ENCODE results near the gene SPDYE1. TPM values are rescaled to one million over a fixed set of nuclear protein-coding genes. Genes with fewer than 3 reads are reported as not detected.
"Not testable (repeated sequence)": the region's sequence is repeated elsewhere in the genome, so short reads cannot be mapped to it uniquely, and the experiment has no call there.

Gene SPDYE1, protein sequence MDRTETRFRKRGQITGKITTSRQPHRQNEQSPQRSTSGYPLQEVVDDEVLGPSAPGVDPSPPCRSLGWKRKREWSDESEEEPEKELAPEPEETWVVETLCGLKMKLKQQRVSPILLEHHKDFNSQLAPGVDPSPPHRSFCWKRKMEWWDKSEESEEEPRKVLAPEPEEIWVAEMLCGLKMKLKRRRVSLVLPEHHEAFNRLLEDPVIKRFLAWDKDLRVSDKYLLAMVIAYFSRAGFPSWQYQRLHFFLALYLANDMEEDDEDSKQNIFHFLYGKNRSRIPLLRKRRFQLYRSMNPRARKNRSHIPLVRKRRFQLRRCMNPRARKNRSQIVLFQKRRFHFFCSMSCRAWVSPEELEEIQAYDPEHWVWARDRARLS
- not detected for total RNA-seq (2021; ENCODE audit: unreplicated experiment)
- polyA plus RNA-seq (2012; ENCODE audit: insufficient read length), result 0.19 TPM
- percentile 8 among the genes with signal in this experiment for Bru-seq, nascent RNA
- percentile 7 among the genes with signal in this experiment for BruChase-seq, experiment 1, labeled RNA remaining after a 2-hour chase
- not detected for BruChase-seq, experiment 2, labeled RNA remaining after a 6-hour chase
- long read RNA-seq, partial matches to known transcripts, result 0 of 17 reads
- long read RNA-seq, other reads (novel, unspliced or antisense), result 17 of 17 reads

DNA sequence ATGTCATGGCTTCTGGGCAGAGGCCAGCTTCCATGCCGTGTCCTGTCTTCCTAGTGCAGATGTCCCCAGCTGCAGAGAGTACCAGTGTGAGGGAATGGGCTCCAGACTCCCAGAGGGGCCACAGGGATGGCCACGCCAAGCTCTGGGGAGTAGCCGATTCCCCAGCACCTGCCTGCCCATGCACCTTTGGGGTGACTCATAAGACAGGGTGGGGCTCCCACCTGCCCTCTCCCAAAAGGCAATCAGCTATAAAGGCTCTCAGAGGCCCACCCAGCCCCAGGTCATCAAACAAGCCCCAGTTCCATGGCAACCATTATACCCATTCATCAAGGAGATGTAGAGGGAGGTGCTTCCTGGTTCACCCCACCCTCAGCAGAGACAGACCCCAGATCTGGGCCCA, at the start of gene SPDYE1:
Gene SPDYE1, plus strand, starts transcription at position 366 of the 400 bp plus-strand sequence. CDS start 2,053 bp downstream, outside the sequence.
- ATAC-seq; BruUV-seq (replicated peaks); H3K9me3 ChIP-seq (ENCODE audit: control insufficient read depth, insufficient read depth, low read depth, low read length); H3K4me3 ChIP-seq (ENCODE audit: low read depth in 2 of 2, low read length in 2 of 2); DNase-seq (ENCODE audit: low read depth, low spot score); intact Hi-C loops (cut with micrococcal nuclease; ENCODE audit: unreplicated experiment); H3K27me3 ChIP-seq (ENCODE audit: control insufficient read depth, insufficient read depth, low read length); POLR2A ChIA-PET; CTCF ChIA-PET; H3K27ac ChIP-seq (ENCODE audit: low read length); H3K4me1 ChIP-seq (ENCODE audit: control insufficient read depth, insufficient read depth, low read length); H3K36me3 ChIP-seq (ENCODE audit: control insufficient read depth, insufficient read depth, low read length); in situ Hi-C loops (cut with HindIII; ENCODE audit: low pct_unique_long_range_greater_than_20kb, low sequenced_read_pairs): not testable (repeated sequence)

DNA sequence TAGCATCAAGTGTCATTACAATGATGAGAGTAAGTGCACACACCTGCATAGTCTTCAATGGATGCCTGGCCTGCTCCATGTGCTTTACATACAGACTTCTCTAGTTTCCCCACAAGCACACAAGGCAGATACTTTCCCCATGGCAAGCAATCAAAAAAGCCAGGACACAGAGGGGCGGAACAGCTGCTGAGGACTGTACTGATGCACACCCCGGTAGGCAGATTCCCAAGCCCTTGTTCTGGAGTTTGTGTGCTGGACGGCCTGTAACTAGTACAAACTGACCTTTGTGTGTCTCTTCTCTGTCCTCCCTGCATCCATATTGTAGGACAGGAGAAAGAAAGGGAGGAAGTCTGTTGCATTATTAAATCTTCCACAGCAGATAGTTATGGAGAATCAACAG, 45.7 kb upstream of the SPDYE1 start:
- no peaks in the 10 kb centered on the region for H3K9me3 ChIP-seq (ENCODE audit: control insufficient read depth, insufficient read depth, low read depth, low read length)
- H3K36me3 ChIP-seq (ENCODE audit: control insufficient read depth, insufficient read depth, low read length), result no peaks in the 10 kb centered on the region
- no peaks in the 10 kb centered on the region for H3K4me1 ChIP-seq (ENCODE audit: control insufficient read depth, insufficient read depth, low read length)
- H3K27me3 ChIP-seq (ENCODE audit: control insufficient read depth, insufficient read depth, low read length), result no peaks in the 10 kb centered on the region
- DNase-seq (ENCODE audit: low read depth, low spot score), result no peak
- CTCF ChIA-PET, result no interaction called here
- POLR2A ChIA-PET, result no interaction called here
- no peak overlapping the region for H3K27ac ChIP-seq (ENCODE audit: low read length)
- TF ChIP-seq, protein P1, sequence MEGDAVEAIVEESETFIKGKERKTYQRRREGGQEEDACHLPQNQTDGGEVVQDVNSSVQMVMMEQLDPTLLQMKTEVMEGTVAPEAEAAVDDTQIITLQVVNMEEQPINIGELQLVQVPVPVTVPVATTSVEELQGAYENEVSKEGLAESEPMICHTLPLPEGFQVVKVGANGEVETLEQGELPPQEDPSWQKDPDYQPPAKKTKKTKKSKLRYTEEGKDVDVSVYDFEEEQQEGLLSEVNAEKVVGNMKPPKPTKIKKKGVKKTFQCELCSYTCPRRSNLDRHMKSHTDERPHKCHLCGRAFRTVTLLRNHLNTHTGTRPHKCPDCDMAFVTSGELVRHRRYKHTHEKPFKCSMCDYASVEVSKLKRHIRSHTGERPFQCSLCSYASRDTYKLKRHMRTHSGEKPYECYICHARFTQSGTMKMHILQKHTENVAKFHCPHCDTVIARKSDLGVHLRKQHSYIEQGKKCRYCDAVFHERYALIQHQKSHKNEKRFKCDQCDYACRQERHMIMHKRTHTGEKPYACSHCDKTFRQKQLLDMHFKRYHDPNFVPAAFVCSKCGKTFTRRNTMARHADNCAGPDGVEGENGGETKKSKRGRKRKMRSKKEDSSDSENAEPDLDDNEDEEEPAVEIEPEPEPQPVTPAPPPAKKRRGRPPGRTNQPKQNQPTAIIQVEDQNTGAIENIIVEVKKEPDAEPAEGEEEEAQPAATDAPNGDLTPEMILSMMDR (IDR thresholded peaks at IDR 0.05), result no peak
- no peak for TF ChIP-seq TCF7L2 (IDR thresholded peaks at IDR 0.05; ENCODE audit: low read depth, low read length)
- TF ChIP-seq, protein P2, sequence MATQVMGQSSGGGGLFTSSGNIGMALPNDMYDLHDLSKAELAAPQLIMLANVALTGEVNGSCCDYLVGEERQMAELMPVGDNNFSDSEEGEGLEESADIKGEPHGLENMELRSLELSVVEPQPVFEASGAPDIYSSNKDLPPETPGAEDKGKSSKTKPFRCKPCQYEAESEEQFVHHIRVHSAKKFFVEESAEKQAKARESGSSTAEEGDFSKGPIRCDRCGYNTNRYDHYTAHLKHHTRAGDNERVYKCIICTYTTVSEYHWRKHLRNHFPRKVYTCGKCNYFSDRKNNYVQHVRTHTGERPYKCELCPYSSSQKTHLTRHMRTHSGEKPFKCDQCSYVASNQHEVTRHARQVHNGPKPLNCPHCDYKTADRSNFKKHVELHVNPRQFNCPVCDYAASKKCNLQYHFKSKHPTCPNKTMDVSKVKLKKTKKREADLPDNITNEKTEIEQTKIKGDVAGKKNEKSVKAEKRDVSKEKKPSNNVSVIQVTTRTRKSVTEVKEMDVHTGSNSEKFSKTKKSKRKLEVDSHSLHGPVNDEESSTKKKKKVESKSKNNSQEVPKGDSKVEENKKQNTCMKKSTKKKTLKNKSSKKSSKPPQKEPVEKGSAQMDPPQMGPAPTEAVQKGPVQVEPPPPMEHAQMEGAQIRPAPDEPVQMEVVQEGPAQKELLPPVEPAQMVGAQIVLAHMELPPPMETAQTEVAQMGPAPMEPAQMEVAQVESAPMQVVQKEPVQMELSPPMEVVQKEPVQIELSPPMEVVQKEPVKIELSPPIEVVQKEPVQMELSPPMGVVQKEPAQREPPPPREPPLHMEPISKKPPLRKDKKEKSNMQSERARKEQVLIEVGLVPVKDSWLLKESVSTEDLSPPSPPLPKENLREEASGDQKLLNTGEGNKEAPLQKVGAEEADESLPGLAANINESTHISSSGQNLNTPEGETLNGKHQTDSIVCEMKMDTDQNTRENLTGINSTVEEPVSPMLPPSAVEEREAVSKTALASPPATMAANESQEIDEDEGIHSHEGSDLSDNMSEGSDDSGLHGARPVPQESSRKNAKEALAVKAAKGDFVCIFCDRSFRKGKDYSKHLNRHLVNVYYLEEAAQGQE (IDR thresholded peaks at IDR 0.05; ENCODE audit: insufficient read depth in 1 of 2, low read depth in 2 of 2, low read length in 1 of 2), result no peak
- no peak for TF ChIP-seq SIN3A (IDR thresholded peaks at IDR 0.05; ENCODE audit: borderline replicate concordance, insufficient read depth, low read depth, low read length)
- TF ChIP-seq POLR2AphosphoS5 (IDR thresholded peaks at IDR 0.05; ENCODE audit: low read depth, low read length), result no peak
- no peak for ATAC-seq
- no peak overlapping the region for H3K4me3 ChIP-seq (ENCODE audit: low read depth in 2 of 2, low read length in 2 of 2)
- intact Hi-C loops (cut with micrococcal nuclease; ENCODE audit: unreplicated experiment) (no loop called here), in situ Hi-C loops (cut with HindIII; ENCODE audit: low pct_unique_long_range_greater_than_20kb, low sequenced_read_pairs) (no loop called here)
- no TSS peak for BruUV-seq (replicated peaks)

DNA sequence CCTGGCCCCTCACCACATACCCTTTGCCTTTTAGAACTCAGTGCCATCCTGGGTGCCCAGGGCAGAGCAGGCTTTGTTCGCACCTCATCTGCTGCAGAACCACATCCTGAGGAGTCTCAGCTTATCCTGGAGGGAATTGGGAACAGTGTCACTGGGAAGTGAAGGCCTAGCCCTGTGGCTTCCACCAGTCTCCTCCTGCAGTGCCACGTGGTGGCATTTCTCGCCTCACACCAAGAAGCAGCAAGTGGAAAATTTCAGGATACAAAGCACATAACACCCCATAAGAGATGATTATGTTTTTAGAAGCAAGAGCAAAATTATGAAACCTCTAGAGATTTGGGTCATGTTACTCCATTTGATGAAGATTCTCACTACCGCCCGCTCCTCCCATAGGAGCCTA, 44.6 kb upstream of the SPDYE1 start:
- Histone ChIP-seq H3K36me3 (ENCODE audit: control insufficient read depth, insufficient read depth, low read length) (no peaks in the 10 kb centered on the region), H3K4me3 (ENCODE audit: low read depth in 2 of 2, low read length in 2 of 2) (no peak overlapping the region), H3K4me1 (ENCODE audit: control insufficient read depth, insufficient read depth, low read length) (no peaks in the 10 kb centered on the region), H3K27me3 (ENCODE audit: control insufficient read depth, insufficient read depth, low read length) (no peaks in the 10 kb centered on the region), H3K27ac (ENCODE audit: low read length) (no peak overlapping the region), H3K9me3 (ENCODE audit: control insufficient read depth, insufficient read depth, low read depth, low read length) (no peaks in the 10 kb centered on the region)
- POLR2A ChIA-PET, result no interaction called here
- in situ Hi-C loops (cut with HindIII; ENCODE audit: low pct_unique_long_range_greater_than_20kb, low sequenced_read_pairs) (no loop called here), intact Hi-C loops (cut with micrococcal nuclease; ENCODE audit: unreplicated experiment) (no loop called here)
- DNase-seq (ENCODE audit: low read depth, low spot score) (no peak), ATAC-seq (no peak)
- CTCF ChIA-PET, result no interaction called here
- no TSS peak for BruUV-seq (replicated peaks)
- TF ChIP-seq SIN3A (IDR thresholded peaks at IDR 0.05; ENCODE audit: borderline replicate concordance, insufficient read depth, low read depth, low read length), result no peak
